A549 treated with Hydrocortisone at 1 μM for 4 hours (cell line): ENCODE measurements around the gene ADAMTS15. TPM values are rescaled to one million over a fixed set of nuclear protein-coding genes. Genes with fewer than 3 reads are reported as not detected.

ENCODE experiments used
- total RNA-seq: library from RNA; stranded (reverse); fragments of 200-300 nt; extraction: Qiagen RNA extraction; gene quantifications from 5 replicates; pipeline ENCODE4 v1.2.3, GENCODE V29; 2022

ADAMTS15 gene, protein sequence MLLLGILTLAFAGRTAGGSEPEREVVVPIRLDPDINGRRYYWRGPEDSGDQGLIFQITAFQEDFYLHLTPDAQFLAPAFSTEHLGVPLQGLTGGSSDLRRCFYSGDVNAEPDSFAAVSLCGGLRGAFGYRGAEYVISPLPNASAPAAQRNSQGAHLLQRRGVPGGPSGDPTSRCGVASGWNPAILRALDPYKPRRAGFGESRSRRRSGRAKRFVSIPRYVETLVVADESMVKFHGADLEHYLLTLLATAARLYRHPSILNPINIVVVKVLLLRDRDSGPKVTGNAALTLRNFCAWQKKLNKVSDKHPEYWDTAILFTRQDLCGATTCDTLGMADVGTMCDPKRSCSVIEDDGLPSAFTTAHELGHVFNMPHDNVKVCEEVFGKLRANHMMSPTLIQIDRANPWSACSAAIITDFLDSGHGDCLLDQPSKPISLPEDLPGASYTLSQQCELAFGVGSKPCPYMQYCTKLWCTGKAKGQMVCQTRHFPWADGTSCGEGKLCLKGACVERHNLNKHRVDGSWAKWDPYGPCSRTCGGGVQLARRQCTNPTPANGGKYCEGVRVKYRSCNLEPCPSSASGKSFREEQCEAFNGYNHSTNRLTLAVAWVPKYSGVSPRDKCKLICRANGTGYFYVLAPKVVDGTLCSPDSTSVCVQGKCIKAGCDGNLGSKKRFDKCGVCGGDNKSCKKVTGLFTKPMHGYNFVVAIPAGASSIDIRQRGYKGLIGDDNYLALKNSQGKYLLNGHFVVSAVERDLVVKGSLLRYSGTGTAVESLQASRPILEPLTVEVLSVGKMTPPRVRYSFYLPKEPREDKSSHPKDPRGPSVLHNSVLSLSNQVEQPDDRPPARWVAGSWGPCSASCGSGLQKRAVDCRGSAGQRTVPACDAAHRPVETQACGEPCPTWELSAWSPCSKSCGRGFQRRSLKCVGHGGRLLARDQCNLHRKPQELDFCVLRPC
- 5.3 to 8.2 TPM (median 7.5 TPM) in 5 replicates for total RNA-seq

DNA sequence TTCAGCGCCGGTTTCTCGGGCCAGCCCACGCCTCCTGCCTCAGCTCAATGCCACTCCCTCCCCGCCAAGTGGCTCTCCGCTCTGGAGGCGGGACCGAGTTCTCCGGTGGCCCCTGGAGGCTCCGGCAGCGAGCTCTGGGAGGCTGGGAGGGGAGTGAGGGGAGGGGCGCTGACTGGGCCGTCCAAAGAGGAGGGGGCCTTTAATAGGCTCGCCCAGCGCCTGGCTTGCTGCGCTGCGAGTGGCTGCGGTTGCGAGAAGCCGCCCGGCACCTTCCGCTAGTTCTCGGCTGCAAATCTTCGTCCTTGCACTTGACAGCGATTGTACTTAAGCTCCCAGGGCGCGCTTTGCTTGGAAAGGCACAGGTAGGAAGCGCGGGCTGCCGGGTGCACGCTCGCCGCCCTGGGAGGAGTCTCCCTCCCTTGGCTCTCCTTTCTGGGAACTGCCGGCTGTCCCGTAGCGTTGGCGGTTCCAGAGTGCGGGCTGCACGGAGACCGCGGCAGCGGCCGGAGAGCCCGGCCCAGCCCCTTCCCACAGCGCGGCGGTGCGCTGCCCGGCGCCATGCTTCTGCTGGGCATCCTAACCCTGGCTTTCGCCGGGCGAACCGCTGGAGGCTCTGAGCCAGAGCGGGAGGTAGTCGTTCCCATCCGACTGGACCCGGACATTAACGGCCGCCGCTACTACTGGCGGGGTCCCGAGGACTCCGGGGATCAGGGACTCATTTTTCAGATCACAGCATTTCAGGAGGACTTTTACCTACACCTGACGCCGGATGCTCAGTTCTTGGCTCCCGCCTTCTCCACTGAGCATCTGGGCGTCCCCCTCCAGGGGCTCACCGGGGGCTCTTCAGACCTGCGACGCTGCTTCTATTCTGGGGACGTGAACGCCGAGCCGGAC is at the start of gene ADAMTS15:
Gene ADAMTS15 (plus strand): TSS at position 230 of the 894 bp plus-strand sequence. CDS start 329 bp downstream, at position 559.

DNA sequence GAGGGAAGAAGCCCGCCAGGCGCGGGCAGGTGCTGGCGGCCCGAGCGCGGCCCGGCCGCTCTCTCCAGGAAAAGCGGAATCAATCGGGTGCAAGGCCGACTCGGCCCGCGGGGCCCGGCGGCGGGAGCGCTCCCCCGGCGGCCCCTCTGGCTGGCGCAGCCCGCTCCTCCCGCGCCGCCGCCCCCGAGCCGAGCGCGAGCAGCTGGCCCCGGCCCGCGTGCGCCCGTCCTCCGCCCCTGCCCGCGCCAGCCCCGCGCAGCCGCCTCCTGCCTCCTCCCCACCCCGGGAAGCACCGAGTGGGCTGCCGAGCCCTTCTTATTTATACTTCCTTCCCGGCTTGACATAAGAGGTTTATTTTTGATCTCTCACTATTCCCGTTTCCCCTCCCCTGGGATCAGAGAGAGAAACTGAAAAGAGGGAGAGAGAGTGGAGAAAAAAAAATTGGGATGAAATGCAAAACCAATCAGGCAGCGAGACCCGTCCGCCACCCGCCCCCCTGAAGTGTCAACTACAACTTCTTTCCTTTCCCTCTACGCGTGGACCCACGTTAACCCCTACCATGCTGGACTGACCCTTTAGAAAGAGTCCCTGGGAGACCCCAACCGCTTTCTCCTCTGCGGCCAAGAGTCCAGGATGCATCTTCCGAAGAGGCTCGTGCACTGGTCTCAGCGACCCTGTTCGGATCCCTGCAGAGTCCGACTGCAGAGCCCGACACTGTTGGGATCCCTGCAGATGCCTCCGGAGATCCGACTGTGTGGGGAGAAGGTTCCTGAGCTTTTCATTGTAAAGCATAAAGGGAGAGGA is 19.9 kb upstream of the ADAMTS15 start, which contains the start of gene ADAMTS8:
Gene ADAMTS8 (minus strand): TSS at position 294 of the 804 bp plus-strand sequence. CDS start 323 bp downstream, outside the sequence.

Other genes starting within 250 kb of the ADAMTS15 start
- gene ZBTB44, start 133.7 kb upstream of the ADAMTS15 start, total RNA-seq = 5.7 to 8.3 TPM (median 6.5 TPM) in 5 replicates
- gene ADAMTS8, start 20.0 kb upstream of the ADAMTS15 start, total RNA-seq = 1.2 to 1.7 TPM (median 1.4 TPM) in 5 replicates